Activated CD4-positive, alpha-beta T cell treated with anti-CD3 and anti-CD28 coated beads for 36 hours (primary cell): Measurements from ENCODE around the gene CD300E. TPM values are rescaled to one million over a fixed set of nuclear protein-coding genes. Genes with fewer than 3 reads are reported as not detected.
"Not testable (repeated sequence)": the region's sequence is repeated elsewhere in the genome, so short reads cannot be mapped to it uniquely, and the experiment has no call there.

Source experiments
- ATAC-seq: fragments of 200-7000 bp; cut with Tn5 transposase; one replicate; pipeline ENCODE4 v1.10.0; 2021; ENCODE audit warnings: mild to moderate bottlenecking, moderate library complexity
- CTCF ChIA-PET: fragments of 350-600 bp; sonication (Branson Sonifier 250); formaldehyde crosslinking; loops from one replicate; lab custom pipeline; 2021; ENCODE audit warnings: antibody characterized with exemption; lab: Charles Lee
- POLR2A ChIA-PET: fragments of 350-600 bp; sonication (Branson Sonifier 250); formaldehyde crosslinking; loops from one replicate; lab custom pipeline; 2021; ENCODE audit warnings: antibody characterized with exemption, inconsistent platforms; lab: Charles Lee
- DNase-seq: peaks from one replicate; pipeline ENCODE4 v3.0.0-alpha.2; 2020
- H3K27ac Mint-ChIP-seq: one replicate; pipeline ENCODE4 v1.8.0; 2021; ENCODE audit warnings: mixed read lengths
- H3K27me3 Mint-ChIP-seq: one replicate; pipeline ENCODE4 v1.8.0; 2021; ENCODE audit warnings: mixed read lengths
- H3K36me3 Mint-ChIP-seq: one replicate; pipeline ENCODE4 v1.8.0; 2021; ENCODE audit warnings: low read depth, mixed read lengths
- H3K4me1 Mint-ChIP-seq: one replicate; pipeline ENCODE4 v1.8.0; 2021; ENCODE audit warnings: mixed read lengths
- H3K4me3 Mint-ChIP-seq: one replicate; pipeline ENCODE4 v1.8.0; 2021; ENCODE audit warnings: mild to moderate bottlenecking, moderate library complexity, mixed read lengths
- H3K9me3 Mint-ChIP-seq: one replicate; pipeline ENCODE4 v1.8.0; 2021; ENCODE audit warnings: low read depth, mixed read lengths
- intact Hi-C, 2 experiments: fragments of 100-400 bp; cut with DNase I in 1 of 2; cut with micrococcal nuclease in 1 of 2; formaldehyde crosslinking; loops; one replicate each; pipeline versions ENCODE4 v1.14.2 to v1.15.1; 2022 to 2024; cut with DNase I, micrococcal nuclease
- total RNA-seq, 2 experiments: library from RNA; stranded (reverse); gene quantifications; one replicate each; pipeline ENCODE4 v1.2.3, GENCODE V29; 2021

The CD300E gene
- total RNA-seq, 2 experiments from 2014 or later, result not detected

DNA sequence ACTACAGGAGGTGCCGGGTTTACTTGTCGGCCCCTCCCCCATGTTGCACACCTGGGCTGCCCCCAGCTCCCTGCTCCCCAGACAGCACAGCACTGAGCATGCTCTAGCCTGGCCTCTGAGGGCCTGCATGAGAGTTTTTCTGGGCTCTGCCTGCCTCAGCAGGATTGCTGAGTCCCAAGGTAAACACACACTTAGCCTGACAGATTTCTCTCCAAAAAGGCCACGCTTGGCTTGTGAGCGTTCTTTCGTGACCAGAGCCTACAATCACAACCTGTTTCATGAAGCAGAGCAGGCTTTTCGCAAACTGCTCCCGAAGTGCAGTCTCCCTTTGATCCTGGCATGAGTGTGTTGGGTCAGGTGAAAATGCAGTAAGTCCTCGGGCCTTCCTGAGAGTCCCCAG lies 9.8 kb upstream of the CD300E start:
- ATAC-seq, result no peak
- H3K4me3 Mint-ChIP-seq, result no peak overlapping the region
- POLR2A ChIA-PET, result interaction anchor here (0.7 kb wide), 1 partner anchor 57 kb away, joined by 6 read pairs; no protein-coding TSS in a partner anchor
- H3K9me3 Mint-ChIP-seq, result no peaks in the 10 kb centered on the region
- H3K4me1 Mint-ChIP-seq, result peaks cover 6% of the 10 kb centered on the region
- H3K36me3 Mint-ChIP-seq, result no peaks in the 10 kb centered on the region
- no peak overlapping the region for H3K27ac Mint-ChIP-seq
- DNase-seq, result no peak
- intact Hi-C loops, result no loop called here
- CTCF ChIA-PET, result interaction anchor here (0.7 kb wide), 1 partner anchor 25 kb away, joined by 3 read pairs; no protein-coding TSS in a partner anchor
- H3K27me3 Mint-ChIP-seq, result peaks cover 18% of the 10 kb centered on the region

DNA sequence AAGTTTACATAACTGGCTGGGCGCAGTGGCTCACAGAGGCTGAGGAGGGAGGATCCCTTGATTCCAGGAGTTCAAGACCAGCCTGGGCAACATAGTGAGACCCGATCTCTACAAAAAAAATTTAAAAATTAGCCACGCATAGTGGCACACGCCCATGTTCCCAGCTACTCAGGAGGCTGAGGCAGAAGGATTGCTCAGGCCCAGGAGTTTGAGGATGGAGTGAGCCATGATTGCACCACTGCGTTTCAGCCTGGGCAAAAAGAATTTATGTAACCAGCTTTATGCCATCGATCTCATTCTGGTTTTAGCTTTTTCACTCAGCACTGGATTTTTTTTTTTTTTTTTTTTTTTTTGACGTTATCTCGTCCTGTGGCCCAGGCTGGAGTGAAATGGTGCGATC lies 9.1 kb upstream of the CD300E start:
- Mint-ChIP-seq H3K4me3 (no peak overlapping the region), H3K9me3 (no peaks in the 10 kb centered on the region), H3K4me1 (peaks cover 6% of the 10 kb centered on the region), H3K36me3 (no peaks in the 10 kb centered on the region), H3K27me3 (peaks cover 18% of the 10 kb centered on the region), H3K27ac (no peak overlapping the region)
- POLR2A ChIA-PET, result no interaction called here
- DNase-seq, result no peak
- CTCF ChIA-PET, result interaction anchor here (0.6 to 0.7 kb wide), 2 partner anchors 26 to 33 kb away, joined by 3 read pairs; no protein-coding TSS in a partner anchor
- intact Hi-C loops, result no loop called here
- no peak for ATAC-seq

DNA sequence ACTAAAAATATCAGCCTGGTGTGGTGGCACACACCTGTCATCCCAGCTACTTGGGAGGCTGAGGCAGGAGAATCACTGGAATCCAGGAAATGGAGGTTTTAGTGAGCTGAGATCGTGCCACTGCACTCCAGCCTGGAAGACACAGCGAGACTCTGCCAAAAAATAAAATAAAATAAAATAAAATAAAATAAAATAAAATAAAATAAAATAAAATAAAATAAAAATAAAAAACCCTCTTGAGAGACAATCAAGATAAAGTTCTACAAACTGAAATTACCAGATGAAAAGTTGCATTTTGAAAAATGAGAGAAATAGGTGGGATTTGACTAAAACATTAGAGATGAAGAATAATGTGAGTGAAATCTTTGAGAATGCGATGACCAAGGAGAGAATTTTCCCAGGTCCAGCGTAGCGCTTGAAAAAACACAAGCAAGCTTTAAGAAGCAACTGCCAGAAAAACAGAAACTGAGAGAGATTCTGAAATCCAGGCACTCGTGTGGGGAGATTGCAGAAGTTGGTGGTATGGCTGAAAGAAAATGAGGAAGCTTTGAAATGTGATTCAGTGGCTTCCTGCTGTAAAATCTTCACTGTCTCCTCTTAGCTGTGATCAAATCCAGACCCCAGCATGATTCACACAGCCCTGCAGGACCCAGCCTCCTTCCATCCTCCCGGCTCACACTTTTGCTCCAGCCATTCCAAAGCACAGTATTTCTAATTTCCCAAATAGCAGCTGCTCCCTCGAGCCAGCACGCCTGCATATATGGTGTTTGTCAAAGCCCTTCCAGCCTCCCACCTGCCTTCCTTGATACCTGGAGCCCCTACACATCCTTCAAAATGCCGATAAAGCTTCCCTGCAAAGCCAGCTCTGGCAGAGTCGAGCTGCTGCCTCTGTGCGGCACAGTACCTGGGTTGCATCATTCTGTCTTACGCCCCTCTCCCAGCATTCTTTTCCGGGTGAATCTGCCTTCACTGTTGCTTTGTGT lies 8.2 kb upstream of the CD300E start:
- DNase-seq, result no peak
- intact Hi-C loops, result no loop called here
- peaks cover 1% of the 10 kb centered on the region for H3K9me3 Mint-ChIP-seq
- ChIA-PET POLR2A (no interaction called here), CTCF (interaction anchor here (0.6 kb wide), 1 partner anchor 1841 kb away, joined by 3 read pairs; no protein-coding TSS in a partner anchor)
- H3K4me1 Mint-ChIP-seq, result peaks cover 6% of the 10 kb centered on the region
- H3K27ac Mint-ChIP-seq, result no peak overlapping the region
- H3K36me3 Mint-ChIP-seq, result no peaks in the 10 kb centered on the region
- peaks cover 19% of the 10 kb centered on the region for H3K27me3 Mint-ChIP-seq
- H3K4me3 Mint-ChIP-seq, result no peak overlapping the region
- no peak for ATAC-seq

DNA sequence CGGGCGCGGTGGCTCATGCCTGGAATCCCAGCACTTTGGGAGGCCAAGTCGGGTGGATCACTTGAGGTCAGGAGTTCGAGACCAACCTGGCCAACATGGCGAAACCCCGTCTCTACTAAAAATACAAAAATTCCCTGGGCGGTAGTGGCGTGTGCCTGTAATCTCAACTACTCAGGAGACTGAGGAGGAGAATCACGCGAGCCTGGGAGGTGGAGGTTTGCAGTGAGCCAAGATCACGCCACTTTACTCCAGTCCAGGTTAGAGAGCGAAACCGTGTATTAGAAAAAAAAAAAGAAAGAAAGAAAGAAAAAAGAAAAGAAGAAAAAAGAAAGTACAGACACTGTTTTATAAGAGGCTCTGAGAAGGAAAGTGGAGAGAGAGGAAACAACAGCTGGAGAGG lies 6.7 kb upstream of the CD300E start:
- POLR2A ChIA-PET, CTCF ChIA-PET, intact Hi-C loops, DNase-seq, H3K9me3 Mint-ChIP-seq, H3K36me3 Mint-ChIP-seq, H3K4me3 Mint-ChIP-seq, ATAC-seq, H3K4me1 Mint-ChIP-seq, H3K27ac Mint-ChIP-seq: not testable (repeated sequence)
- peaks cover 20% of the 10 kb centered on the region for H3K27me3 Mint-ChIP-seq

DNA sequence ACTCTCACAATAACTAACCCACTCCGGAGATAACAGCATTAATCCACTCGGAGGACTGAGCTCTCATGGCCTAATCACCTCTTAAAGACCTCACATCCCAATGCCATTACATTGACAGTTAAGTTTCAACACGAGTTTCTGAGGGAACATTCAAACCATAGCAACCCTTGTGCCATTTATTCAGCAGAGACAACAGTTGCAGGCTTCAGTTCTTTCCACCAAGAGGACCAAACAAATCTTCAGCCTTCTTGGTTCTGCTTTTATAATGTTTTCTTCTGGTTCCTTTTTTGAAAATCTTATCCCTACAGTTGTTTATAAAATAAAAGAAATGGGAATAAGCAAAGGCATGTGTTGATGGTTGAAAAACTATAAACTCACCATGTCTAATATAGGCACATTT lies 2.1 kb upstream of the CD300E start:
- H3K4me3 Mint-ChIP-seq, result no peak overlapping the region
- H3K4me1 Mint-ChIP-seq, result no peaks in the 10 kb centered on the region
- DNase-seq (no peak), ATAC-seq (no peak)
- peaks cover 3% of the 10 kb centered on the region for H3K9me3 Mint-ChIP-seq
- CTCF ChIA-PET, result interaction anchor here (1.2 kb wide), 1 partner anchor 111 kb away, joined by 3 read pairs; no protein-coding TSS in a partner anchor
- intact Hi-C loops, result no loop called here
- POLR2A ChIA-PET, result no interaction called here
- H3K27ac Mint-ChIP-seq, result no peak overlapping the region
- H3K36me3 Mint-ChIP-seq, result no peaks in the 10 kb centered on the region
- H3K27me3 Mint-ChIP-seq, result peaks cover 40% of the 10 kb centered on the region

DNA sequence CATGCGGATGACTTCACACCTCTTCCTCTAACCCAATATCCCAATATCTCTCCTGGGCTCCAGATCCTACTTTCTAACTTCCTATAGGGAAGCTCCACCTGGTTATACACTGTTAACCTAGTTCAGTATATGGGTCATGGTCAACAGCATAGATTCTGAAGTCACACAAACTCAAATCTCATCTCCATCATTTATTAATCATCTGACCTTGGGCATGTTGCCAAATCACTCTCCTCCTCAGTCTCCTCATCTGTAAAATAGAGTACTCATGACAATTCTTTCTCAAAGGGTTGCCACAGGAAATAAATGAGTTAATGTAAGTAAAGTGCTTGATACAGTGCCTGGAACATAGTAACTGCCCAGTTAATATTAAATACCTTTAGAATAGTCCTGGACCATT lies 593 bp upstream of the CD300E start:
- Mint-ChIP-seq H3K36me3 (no peaks in the 10 kb centered on the region), H3K4me1 (no peaks in the 10 kb centered on the region), H3K27ac (no peak overlapping the region), H3K4me3 (no peak overlapping the region), H3K27me3 (peaks cover 38% of the 10 kb centered on the region), H3K9me3 (peaks cover 3% of the 10 kb centered on the region)
- ChIA-PET POLR2A (no interaction called here), CTCF (no interaction called here)
- DNase-seq, result no peak
- intact Hi-C loops, result no loop called here
- no peak for ATAC-seq

DNA sequence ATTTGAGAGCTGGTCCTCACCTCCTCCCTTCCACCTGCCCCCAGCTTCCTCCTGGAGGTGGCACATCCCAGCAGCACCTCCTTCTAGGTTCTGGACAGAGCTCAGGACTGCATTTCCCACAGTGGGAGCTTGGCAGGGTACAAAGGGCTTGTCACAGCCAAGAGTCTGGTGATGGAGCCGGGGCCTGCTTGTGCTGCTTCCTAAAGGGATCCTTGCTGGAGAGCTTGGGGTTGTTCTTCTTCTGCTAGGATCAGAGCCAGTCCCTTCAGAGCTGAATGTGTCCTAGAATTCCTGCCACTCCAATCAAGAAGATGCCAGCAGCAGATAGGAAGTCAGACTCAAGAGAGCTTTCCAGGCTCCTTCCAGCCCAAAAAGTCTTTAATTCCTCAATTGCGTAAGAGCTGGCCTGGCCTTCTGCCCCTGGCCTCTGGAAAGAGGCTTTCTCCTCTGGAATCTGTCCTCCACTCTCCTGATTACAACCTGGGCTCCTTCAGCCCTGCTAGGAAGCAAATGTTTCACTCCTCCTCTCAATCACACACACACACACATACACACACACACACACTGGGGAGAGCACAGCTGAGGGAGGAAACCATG lies 4.4 kb downstream of the CD300E start:
- H3K27me3 Mint-ChIP-seq, result peaks cover 25% of the 10 kb centered on the region
- no peaks in the 10 kb centered on the region for H3K4me1 Mint-ChIP-seq
- intact Hi-C loops, result no loop called here
- no peaks in the 10 kb centered on the region for H3K36me3 Mint-ChIP-seq
- H3K27ac Mint-ChIP-seq, result no peak overlapping the region
- ChIA-PET POLR2A (no interaction called here), CTCF (interaction anchor here (0.7 kb wide), 1 partner anchor 551 kb away, joined by 3 read pairs; no protein-coding TSS in a partner anchor)
- DNase-seq (no peak), ATAC-seq (no peak)
- H3K4me3 Mint-ChIP-seq, result no peak overlapping the region
- no peaks in the 10 kb centered on the region for H3K9me3 Mint-ChIP-seq

DNA sequence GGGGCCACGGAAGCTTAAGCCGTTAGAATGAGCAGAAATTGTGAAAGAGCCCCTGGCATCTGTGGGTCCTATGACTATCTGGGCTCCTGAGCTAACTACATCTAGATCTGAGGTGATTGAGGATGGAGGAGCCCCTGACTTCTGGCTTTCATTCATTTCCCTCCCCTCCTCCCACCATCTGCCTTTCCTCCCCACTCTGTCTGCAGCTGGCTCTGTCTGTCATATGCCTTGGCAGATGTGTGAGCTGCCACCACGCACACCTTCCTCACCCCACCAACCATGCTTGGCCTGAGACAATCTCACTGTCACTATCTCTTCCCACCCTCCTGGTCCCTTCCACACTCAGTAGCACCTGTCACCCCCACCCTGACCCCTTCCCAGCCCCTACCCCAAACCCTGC lies 5.1 kb downstream of the CD300E start:
- Mint-ChIP-seq H3K4me3 (no peak overlapping the region), H3K36me3 (no peaks in the 10 kb centered on the region)
- CTCF ChIA-PET, result interaction anchor here (0.7 kb wide), 1 partner anchor 118 kb away, joined by 3 read pairs; no protein-coding TSS in a partner anchor

DNA sequence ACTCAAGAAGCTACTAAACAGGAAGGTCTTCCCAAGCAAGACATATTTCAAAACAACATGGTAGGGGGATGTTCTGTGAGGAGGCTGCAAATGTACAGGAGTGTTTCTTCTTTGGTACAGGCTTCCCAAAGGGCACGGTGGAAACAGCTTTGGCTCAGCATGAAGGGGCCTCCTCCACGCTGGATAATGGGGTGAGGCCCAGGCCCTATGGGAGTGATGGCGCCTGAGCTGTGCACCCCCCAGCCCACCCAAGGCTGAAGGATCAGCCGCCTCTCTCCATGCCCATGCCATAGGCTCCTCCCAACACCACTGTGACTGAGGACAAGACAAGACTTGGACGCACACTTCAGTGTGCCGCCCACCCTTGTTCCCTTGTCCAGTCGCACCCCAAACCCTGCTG lies 6.8 kb downstream of the CD300E start:
- H3K36me3 Mint-ChIP-seq, result no peaks in the 10 kb centered on the region
- intact Hi-C loops, result no loop called here
- DNase-seq (no peak), ATAC-seq (no peak)
- POLR2A ChIA-PET, result no interaction called here
- CTCF ChIA-PET, result interaction anchor here (1.1 to 1.2 kb wide), 2 partner anchors 10 to 16 kb away, joined by 3 to 4 read pairs; no protein-coding TSS in a partner anchor
- no peaks in the 10 kb centered on the region for H3K4me1 Mint-ChIP-seq
- H3K9me3 Mint-ChIP-seq, result no peaks in the 10 kb centered on the region
- H3K27ac Mint-ChIP-seq, result no peak overlapping the region
- H3K4me3 Mint-ChIP-seq, result no peak overlapping the region
- H3K27me3 Mint-ChIP-seq, result peaks cover 13% of the 10 kb centered on the region

More for the DNA sequence above, 5.1 kb downstream of the CD300E start:
- no peak overlapping the region for H3K27ac Mint-ChIP-seq
- POLR2A ChIA-PET, result no interaction called here
- H3K4me1 Mint-ChIP-seq, result no peaks in the 10 kb centered on the region
- ATAC-seq (no peak), DNase-seq (no peak)
- peaks cover 22% of the 10 kb centered on the region for H3K27me3 Mint-ChIP-seq
- intact Hi-C loops, result no loop called here
- H3K9me3 Mint-ChIP-seq, result no peaks in the 10 kb centered on the region

DNA sequence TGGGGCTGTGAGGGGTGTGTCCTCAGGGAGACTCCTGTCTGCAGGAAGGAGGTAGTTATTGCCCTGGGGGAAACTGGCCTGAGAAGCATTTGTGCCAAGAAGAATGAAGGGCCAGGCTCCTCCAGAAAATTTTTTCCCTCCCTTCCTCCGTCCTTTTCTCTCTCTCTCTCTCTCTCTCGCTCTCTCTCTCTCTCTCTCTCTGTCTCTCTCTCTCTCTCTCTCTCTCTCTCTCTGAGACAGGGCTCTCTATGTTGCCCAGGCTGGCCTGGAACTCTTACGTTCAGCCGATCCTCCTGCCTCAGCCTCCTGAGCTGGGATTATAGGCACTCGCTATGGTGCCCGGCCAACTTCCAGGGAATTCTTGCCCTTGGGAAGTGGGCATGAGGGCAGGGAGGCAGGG lies 11.5 kb downstream of the CD300E start:
- intact Hi-C loops, result no loop called here
- Mint-ChIP-seq H3K27me3 (peaks cover 9% of the 10 kb centered on the region), H3K4me1 (no peaks in the 10 kb centered on the region), H3K4me3 (no peak overlapping the region), H3K9me3 (no peaks in the 10 kb centered on the region), H3K36me3 (no peaks in the 10 kb centered on the region), H3K27ac (no peak overlapping the region)
- ChIA-PET POLR2A (no interaction called here), CTCF (no interaction called here)
- no peak for ATAC-seq
- DNase-seq, result no peak

DNA sequence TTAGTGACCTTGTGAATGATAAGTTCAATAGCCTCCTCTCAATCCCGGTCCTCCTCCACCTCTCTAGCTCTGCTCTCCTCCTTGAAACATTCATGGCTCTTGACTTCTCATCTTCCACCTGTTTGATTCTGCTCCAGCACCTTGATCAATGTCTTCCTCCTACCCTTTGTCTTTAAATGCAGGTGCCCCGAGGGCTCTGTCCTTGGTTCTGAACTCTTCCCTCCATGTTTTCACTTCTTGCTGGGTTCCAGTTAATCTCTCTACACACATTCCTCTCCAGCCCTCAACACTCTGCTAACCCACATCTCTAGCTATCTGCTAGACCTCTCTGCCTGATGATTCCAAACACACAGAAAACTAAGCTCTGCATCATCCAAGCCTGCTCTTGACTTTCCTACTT lies 13.4 kb downstream of the CD300E start:
- DNase-seq (no peak), ATAC-seq (no peak)
- no peaks in the 10 kb centered on the region for H3K36me3 Mint-ChIP-seq
- intact Hi-C loops, result no loop called here
- H3K27ac Mint-ChIP-seq, result no peak overlapping the region
- no peaks in the 10 kb centered on the region for H3K4me1 Mint-ChIP-seq
- POLR2A ChIA-PET, result no interaction called here
- peaks cover 2% of the 10 kb centered on the region for H3K27me3 Mint-ChIP-seq
- CTCF ChIA-PET, result interaction anchor here (1.1 to 1.2 kb wide), 2 partner anchors 8 to 155 kb away, joined by 3 read pairs; no protein-coding TSS in a partner anchor
- no peak overlapping the region for H3K4me3 Mint-ChIP-seq
- H3K9me3 Mint-ChIP-seq, result no peaks in the 10 kb centered on the region
